GM21786 (cell line): ENCODE results near the gene GADD45GIP1.
"Not testable (repeated sequence)": the region's sequence is repeated elsewhere in the genome, so short reads cannot be mapped to it uniquely, and the experiment has no call there.

ENCODE experiments used
- ATAC-seq: cut with Tn5 transposase; IDR thresholded peaks from one replicate; pipeline ENCODE4 v1.9.1; 2021; ENCODE audit not compliant: unreplicated experiment

The GADD45GIP1 gene

GRCh38 chr19:12944104-12944674 lies 12.8 kb downstream of the GADD45GIP1 start:
- no peak for ATAC-seq

- no peak for ATAC-seq
These were observed 13.5 kb downstream of the GADD45GIP1 start for GRCh38 chr19:12943437-12944044.

- no peak for ATAC-seq
These were observed 16.1 kb downstream of the GADD45GIP1 start for GRCh38 chr19:12940897-12941296.

- ATAC-seq = no peak
These were observed 17.0 kb downstream of the GADD45GIP1 start for GRCh38 chr19:12939975-12940423.

GRCh38 chr19:12938779-12939601 lies 18.0 kb downstream of the GADD45GIP1 start:
- no peak for ATAC-seq

GRCh38 chr19:12937927-12938778 lies 18.9 kb downstream of the GADD45GIP1 start, which contains the start of gene CALR:
CALR (plus strand) TSS chr19:12938609; CDS start chr19:12938680, 71 bp downstream.
- ATAC-seq = peak; percentile 84

- ATAC-seq = no peak
These were observed 19.7 kb downstream of the GADD45GIP1 start for GRCh38 chr19:12937093-12937926.

GRCh38 chr19:12936582-12936981 lies 20.4 kb downstream of the GADD45GIP1 start:
- ATAC-seq = no peak

GRCh38 chr19:12935071-12935470 lies 22.0 kb downstream of the GADD45GIP1 start:
- ATAC-seq = no peak

GRCh38 chr19:12933287-12934072 lies 23.5 kb downstream of the GADD45GIP1 start, which contains the start of gene FARSA:
FARSA (minus strand) TSS chr19:12933711; CDS start chr19:12933696, 15 bp downstream.
- ATAC-seq = no peak

- no peak for ATAC-seq
These were observed 24.4 kb downstream of the GADD45GIP1 start for GRCh38 chr19:12932392-12933286.

- no peak for ATAC-seq
These were observed 26.9 kb downstream of the GADD45GIP1 start for GRCh38 chr19:12930002-12930645.

GRCh38 chr19:12924621-12925310 lies 32.3 kb downstream of the GADD45GIP1 start:
- ATAC-seq = no peak

GRCh38 chr19:12922959-12923358 lies 34.1 kb downstream of the GADD45GIP1 start:
- no peak for ATAC-seq

GRCh38 chr19:12921047-12921446 lies 36.0 kb downstream of the GADD45GIP1 start:
- ATAC-seq = no peak

- ATAC-seq = no peak
These were observed 38.8 kb downstream of the GADD45GIP1 start for GRCh38 chr19:12918253-12918652.

GRCh38 chr19:12915860-12916259 lies 41.2 kb downstream of the GADD45GIP1 start:
- ATAC-seq = not testable (repeated sequence)
